ENCODE results near the gene ZBTB7A.

The ZBTB7A gene

GRCh38 chr19:4083677-4084546 lies 17.2 kb upstream of the ZBTB7A start:
- peaks cover 0 to 30% (median 4%) of the 10 kb centered on the region in 5 donors for H3K4me1 ChIP-seq (ENCODE audit: control insufficient read depth in 5 of 5, insufficient read depth in 5 of 5, low read length in 5 of 5)
- H3K4me3 ChIP-seq (ENCODE audit: low read depth in 1 of 5, low read length in 5 of 5) = peak overlapping the region in 3 of 5 donors; percentile 42 to 48 (median 48)
- H3K9ac ChIP-seq (ENCODE audit: low read length in 5 of 5) = peak overlapping the region in 3 of 5 donors; percentile 58 to 66 (median 62)
- H3K36me3 ChIP-seq (ENCODE audit: control insufficient read depth in 5 of 5, insufficient read depth in 5 of 5, low read length in 5 of 5) = no peaks in the 10 kb centered on the region
- no peak overlapping the region for H3K27ac ChIP-seq (ENCODE audit: low read depth, low read length)
- H3K27me3 ChIP-seq (ENCODE audit: control insufficient read depth in 5 of 5, insufficient read depth in 4 of 5, low read length in 5 of 5) = no peaks in the 10 kb centered on the region
- no peaks in the 10 kb centered on the region for H3K9me3 ChIP-seq (ENCODE audit: control insufficient read depth in 5 of 5, low read length in 5 of 5)

- no peaks in the 10 kb centered on the region for H3K9me3 ChIP-seq (ENCODE audit: control insufficient read depth in 5 of 5, low read length in 5 of 5)
- H3K4me1 ChIP-seq (ENCODE audit: control insufficient read depth in 5 of 5, insufficient read depth in 5 of 5, low read length in 5 of 5) = peaks cover 0 to 35% (median 18%) of the 10 kb centered on the region in 5 donors
- no peaks in the 10 kb centered on the region for H3K36me3 ChIP-seq (ENCODE audit: control insufficient read depth in 5 of 5, insufficient read depth in 5 of 5, low read length in 5 of 5)
- H3K9ac ChIP-seq (ENCODE audit: low read length in 5 of 5) = no peak overlapping the region
- H3K4me3 ChIP-seq (ENCODE audit: low read depth in 1 of 5, low read length in 5 of 5) = no peak overlapping the region
- H3K27ac ChIP-seq (ENCODE audit: low read depth, low read length) = peak overlapping the region; percentile 40
- no peaks in the 10 kb centered on the region for H3K27me3 ChIP-seq (ENCODE audit: control insufficient read depth in 5 of 5, insufficient read depth in 4 of 5, low read length in 5 of 5)
Measured at GRCh38 chr19:4082172-4082571, 15.5 kb upstream of the ZBTB7A start.

GRCh38 chr19:4081441-4082129 lies 14.9 kb upstream of the ZBTB7A start:
- H3K27me3 ChIP-seq (ENCODE audit: control insufficient read depth in 5 of 5, insufficient read depth in 4 of 5, low read length in 5 of 5) = no peaks in the 10 kb centered on the region
- H3K27ac ChIP-seq (ENCODE audit: low read depth, low read length) = peak overlapping the region; percentile 40

GRCh38 chr19:4080473-4080872 lies 13.8 kb upstream of the ZBTB7A start:
- H3K27me3 ChIP-seq (ENCODE audit: control insufficient read depth in 5 of 5, insufficient read depth in 4 of 5, low read length in 5 of 5) = no peaks in the 10 kb centered on the region
- H3K4me3 ChIP-seq (ENCODE audit: low read depth in 1 of 5, low read length in 5 of 5) = no peak overlapping the region
- no peaks in the 10 kb centered on the region for H3K36me3 ChIP-seq (ENCODE audit: control insufficient read depth in 5 of 5, insufficient read depth in 5 of 5, low read length in 5 of 5)
- H3K9ac ChIP-seq (ENCODE audit: low read length in 5 of 5) = no peak overlapping the region
- H3K4me1 ChIP-seq (ENCODE audit: control insufficient read depth in 5 of 5, insufficient read depth in 5 of 5, low read length in 5 of 5) = peaks cover 0 to 34% (median 18%) of the 10 kb centered on the region in 5 donors
- no peaks in the 10 kb centered on the region for H3K9me3 ChIP-seq (ENCODE audit: control insufficient read depth in 5 of 5, low read length in 5 of 5)
- H3K27ac ChIP-seq (ENCODE audit: low read depth, low read length) = no peak overlapping the region

More at GRCh38 chr19:4081441-4082129, 14.9 kb upstream of the ZBTB7A start:
- H3K9ac ChIP-seq (ENCODE audit: low read length in 5 of 5) = no peak overlapping the region
- no peaks in the 10 kb centered on the region for H3K36me3 ChIP-seq (ENCODE audit: control insufficient read depth in 5 of 5, insufficient read depth in 5 of 5, low read length in 5 of 5)
- H3K4me3 ChIP-seq (ENCODE audit: low read depth in 1 of 5, low read length in 5 of 5) = no peak overlapping the region
- H3K9me3 ChIP-seq (ENCODE audit: control insufficient read depth in 5 of 5, low read length in 5 of 5) = no peaks in the 10 kb centered on the region
- peaks cover 0 to 37% (median 18%) of the 10 kb centered on the region in 5 donors for H3K4me1 ChIP-seq (ENCODE audit: control insufficient read depth in 5 of 5, insufficient read depth in 5 of 5, low read length in 5 of 5)

GRCh38 chr19:4077800-4078684 lies 11.3 kb upstream of the ZBTB7A start:
- Histone ChIP-seq H3K9me3 (ENCODE audit: control insufficient read depth in 5 of 5, low read length in 5 of 5) (no peaks in the 10 kb centered on the region), H3K36me3 (ENCODE audit: control insufficient read depth in 5 of 5, insufficient read depth in 5 of 5, low read length in 5 of 5) (no peaks in the 10 kb centered on the region), H3K27me3 (ENCODE audit: control insufficient read depth in 5 of 5, insufficient read depth in 4 of 5, low read length in 5 of 5) (no peaks in the 10 kb centered on the region), H3K9ac (ENCODE audit: low read length in 5 of 5) (peak overlapping the region in 3 of 5 donors; percentile 32 to 79 (median 66)), H3K4me3 (ENCODE audit: low read depth in 1 of 5, low read length in 5 of 5) (peak overlapping the region; percentile 50 to 70 (median 69)), H3K27ac (ENCODE audit: low read depth, low read length) (peak overlapping the region; percentile 57), H3K4me1 (ENCODE audit: control insufficient read depth in 5 of 5, insufficient read depth in 5 of 5, low read length in 5 of 5) (peaks cover 0 to 25% (median 14%) of the 10 kb centered on the region in 5 donors)

- Histone ChIP-seq H3K27me3 (ENCODE audit: control insufficient read depth in 5 of 5, insufficient read depth in 4 of 5, low read length in 5 of 5) (no peaks in the 10 kb centered on the region), H3K4me1 (ENCODE audit: control insufficient read depth in 5 of 5, insufficient read depth in 5 of 5, low read length in 5 of 5) (peaks cover 0 to 22% (median 14%) of the 10 kb centered on the region in 5 donors), H3K4me3 (ENCODE audit: low read depth in 1 of 5, low read length in 5 of 5) (peak overlapping the region in 1 of 5 donors; percentile 69), H3K36me3 (ENCODE audit: control insufficient read depth in 5 of 5, insufficient read depth in 5 of 5, low read length in 5 of 5) (no peaks in the 10 kb centered on the region), H3K27ac (ENCODE audit: low read depth, low read length) (no peak overlapping the region), H3K9ac (ENCODE audit: low read length in 5 of 5) (peak overlapping the region in 1 of 5 donors; percentile 7), H3K9me3 (ENCODE audit: control insufficient read depth in 5 of 5, low read length in 5 of 5) (no peaks in the 10 kb centered on the region)
Measured at GRCh38 chr19:4077007-4077374, 10.3 kb upstream of the ZBTB7A start.

GRCh38 chr19:4075373-4075772 lies 8.7 kb upstream of the ZBTB7A start:
- Histone ChIP-seq H3K27me3 (ENCODE audit: control insufficient read depth in 5 of 5, insufficient read depth in 4 of 5, low read length in 5 of 5) (no peaks in the 10 kb centered on the region), H3K4me1 (ENCODE audit: control insufficient read depth in 5 of 5, insufficient read depth in 5 of 5, low read length in 5 of 5) (peaks cover 0 to 20% (median 14%) of the 10 kb centered on the region in 5 donors), H3K27ac (ENCODE audit: low read depth, low read length) (no peak overlapping the region), H3K36me3 (ENCODE audit: control insufficient read depth in 5 of 5, insufficient read depth in 5 of 5, low read length in 5 of 5) (no peaks in the 10 kb centered on the region), H3K9me3 (ENCODE audit: control insufficient read depth in 5 of 5, low read length in 5 of 5) (no peaks in the 10 kb centered on the region), H3K4me3 (ENCODE audit: low read depth in 1 of 5, low read length in 5 of 5) (no peak overlapping the region), H3K9ac (ENCODE audit: low read length in 5 of 5) (no peak overlapping the region)

GRCh38 chr19:4071610-4072009 lies 4.9 kb upstream of the ZBTB7A start:
- H3K9ac ChIP-seq (ENCODE audit: low read length in 5 of 5) = no peak overlapping the region
- H3K9me3 ChIP-seq (ENCODE audit: control insufficient read depth in 5 of 5, low read length in 5 of 5) = no peaks in the 10 kb centered on the region
- H3K4me1 ChIP-seq (ENCODE audit: control insufficient read depth in 5 of 5, insufficient read depth in 5 of 5, low read length in 5 of 5) = peaks cover 0 to 20% (median 12%) of the 10 kb centered on the region in 5 donors
- no peaks in the 10 kb centered on the region for H3K27me3 ChIP-seq (ENCODE audit: control insufficient read depth in 5 of 5, insufficient read depth in 4 of 5, low read length in 5 of 5)
- H3K36me3 ChIP-seq (ENCODE audit: control insufficient read depth in 5 of 5, insufficient read depth in 5 of 5, low read length in 5 of 5) = no peaks in the 10 kb centered on the region
- no peak overlapping the region for H3K4me3 ChIP-seq (ENCODE audit: low read depth in 1 of 5, low read length in 5 of 5)
- no peak overlapping the region for H3K27ac ChIP-seq (ENCODE audit: low read depth, low read length)

GRCh38 chr19:4069331-4069959 lies 2.7 kb upstream of the ZBTB7A start:
- Histone ChIP-seq H3K9ac (ENCODE audit: low read length in 5 of 5) (no peak overlapping the region), H3K36me3 (ENCODE audit: control insufficient read depth in 5 of 5, insufficient read depth in 5 of 5, low read length in 5 of 5) (no peaks in the 10 kb centered on the region), H3K9me3 (ENCODE audit: control insufficient read depth in 5 of 5, low read length in 5 of 5) (no peaks in the 10 kb centered on the region), H3K27me3 (ENCODE audit: control insufficient read depth in 5 of 5, insufficient read depth in 4 of 5, low read length in 5 of 5) (no peaks in the 10 kb centered on the region), H3K4me3 (ENCODE audit: low read depth in 1 of 5, low read length in 5 of 5) (no peak overlapping the region), H3K4me1 (ENCODE audit: control insufficient read depth in 5 of 5, insufficient read depth in 5 of 5, low read length in 5 of 5) (peaks cover 0 to 23% (median 14%) of the 10 kb centered on the region in 5 donors), H3K27ac (ENCODE audit: low read depth, low read length) (no peak overlapping the region)
